ENCODE results near the gene NECAB2. TPM values are rescaled to one million over a fixed set of nuclear protein-coding genes. Genes with fewer than 3 reads are reported as not detected.

NECAB2 gene
- total RNA-seq, 4 donors from 2014 or later, result not detected

GRCh38 chr16:83972256-83973008 is 4.4 kb downstream of the NECAB2 start:
- peaks cover 0 to 7% (median 0%) of the 10 kb centered on the region in 3 donors for H3K27me3 ChIP-seq
- ATAC-seq, result no peak
- DNase-seq, result no peak
- H3K4me3 ChIP-seq, result no peak overlapping the region
- H3K36me3 ChIP-seq, result no peaks in the 10 kb centered on the region
- H3K27ac ChIP-seq, result no peak overlapping the region
- TF ChIP-seq POLR2A (IDR thresholded peaks at IDR 0.05) (no peak), CTCF (IDR thresholded peaks at IDR 0.05 in 4 of 5, conservative IDR thresholded peaks at IDR 0.05 in 1 of 5) (no peak)
- H3K4me1 ChIP-seq, result no peaks in the 10 kb centered on the region
- in situ Hi-C loops (cut with MboI; ENCODE audit: low sequenced_read_pairs in 4 of 4), result loop anchor here (10.0 to 25.0 kb wide), 6 partner anchors 82 to 515 kb away; partner anchors contain the start of genes ADAD2 (in 1 of the 4), HSBP1 (in 1 of the 4) and TAF1C (in 1 of the 4)
- H3K9me3 ChIP-seq, result no peaks in the 10 kb centered on the region
- intact Hi-C loops (cut with DNase I; ENCODE audit: low total_unique reads), result no loop called here

DNA sequence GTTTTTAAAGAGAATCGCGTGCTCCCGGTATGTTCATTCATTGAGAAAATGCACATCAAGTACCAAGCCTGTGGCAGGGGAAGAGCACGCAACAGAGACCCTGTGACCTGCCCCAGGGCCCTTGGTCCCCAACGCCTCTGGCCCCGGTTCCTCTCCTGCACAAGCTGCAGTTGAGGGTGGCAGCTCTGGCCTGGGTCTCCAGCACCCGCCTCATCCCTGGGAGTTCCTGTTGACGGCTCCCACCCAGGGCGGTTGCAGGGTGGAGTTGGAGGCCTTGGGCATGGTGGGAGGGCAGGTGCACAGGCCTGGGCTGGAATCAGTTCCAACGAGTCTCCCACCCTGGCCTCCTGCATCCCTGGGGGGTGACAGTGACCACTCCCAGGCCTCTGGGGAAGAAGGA is 5.0 kb downstream of the NECAB2 start:
- H3K36me3 ChIP-seq, result no peaks in the 10 kb centered on the region
- TF ChIP-seq POLR2A (IDR thresholded peaks at IDR 0.05), result no peak
- TF ChIP-seq CTCF (IDR thresholded peaks at IDR 0.05 in 4 of 5, conservative IDR thresholded peaks at IDR 0.05 in 1 of 5), result no peak
- H3K4me1 ChIP-seq, result no peaks in the 10 kb centered on the region
- no peak overlapping the region for H3K27ac ChIP-seq
- DNase-seq (no peak), ATAC-seq (no peak)
- H3K27me3 ChIP-seq, result peaks cover 0 to 7% (median 0%) of the 10 kb centered on the region in 3 donors
- in situ Hi-C loops (cut with MboI; ENCODE audit: low sequenced_read_pairs in 4 of 4) (loop anchor here (10.0 to 25.0 kb wide), 6 partner anchors 82 to 514 kb away; partner anchors contain the start of genes ADAD2 (in 1 of the 4), HSBP1 (in 1 of the 4) and TAF1C (in 1 of the 4)), intact Hi-C loops (cut with DNase I; ENCODE audit: low total_unique reads) (no loop called here)
- H3K9me3 ChIP-seq, result no peaks in the 10 kb centered on the region
- H3K4me3 ChIP-seq, result no peak overlapping the region

DNA sequence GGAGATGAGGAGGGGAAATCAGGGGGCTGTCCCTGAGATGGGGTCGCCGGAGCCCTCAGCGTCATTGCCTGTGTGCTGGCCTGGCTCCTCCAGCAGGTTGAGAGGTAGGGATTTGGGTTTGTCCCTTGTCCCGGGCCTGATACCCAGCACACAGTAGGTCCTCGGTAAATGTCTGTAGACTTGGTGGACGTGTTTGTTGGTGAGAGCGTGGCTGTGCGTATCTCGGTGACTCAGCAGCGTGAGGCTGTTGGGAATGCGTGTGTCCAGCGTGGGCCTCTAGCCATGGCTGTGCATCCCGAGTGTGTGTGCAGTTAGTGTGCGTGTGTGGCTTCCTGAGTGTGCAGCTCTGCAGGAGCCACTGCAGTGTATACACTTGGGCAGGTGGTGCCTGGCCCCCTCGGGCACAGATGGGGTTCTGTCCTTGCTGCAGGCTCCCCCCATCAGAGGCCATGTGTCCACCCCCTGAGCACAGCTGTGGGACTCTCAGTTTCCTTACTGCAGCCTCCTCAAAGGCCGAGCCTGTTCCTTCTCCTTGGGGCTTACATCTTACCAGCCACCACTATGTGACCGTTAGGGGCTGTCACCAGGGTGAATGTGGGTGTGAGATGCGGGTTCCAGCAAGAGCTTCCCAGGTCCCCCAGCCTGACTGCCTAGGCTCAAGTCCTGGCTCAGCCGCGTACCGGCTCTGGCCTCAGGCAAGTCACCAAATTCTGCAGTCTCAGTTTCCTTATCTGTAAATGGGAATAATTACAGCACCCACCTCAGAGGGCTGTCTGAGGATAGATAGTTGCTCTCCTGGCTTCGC is 5.7 kb downstream of the NECAB2 start:
- H3K4me3 ChIP-seq, result no peak overlapping the region
- H3K36me3 ChIP-seq, result no peaks in the 10 kb centered on the region
- TF ChIP-seq POLR2A (IDR thresholded peaks at IDR 0.05) (no peak), CTCF (IDR thresholded peaks at IDR 0.05 in 4 of 5, conservative IDR thresholded peaks at IDR 0.05 in 1 of 5) (no peak)
- ATAC-seq (no peak), DNase-seq (no peak)
- in situ Hi-C loops (cut with MboI; ENCODE audit: low sequenced_read_pairs in 4 of 4), result loop anchor here (10.0 to 25.0 kb wide), 6 partner anchors 81 to 514 kb away; partner anchors contain the start of genes ADAD2 (in 1 of the 4), HSBP1 (in 1 of the 4) and TAF1C (in 1 of the 4)
- peaks cover 0 to 7% (median 0%) of the 10 kb centered on the region in 3 donors for H3K27me3 ChIP-seq
- H3K9me3 ChIP-seq, result no peaks in the 10 kb centered on the region
- H3K27ac ChIP-seq, result no peak overlapping the region
- H3K4me1 ChIP-seq, result no peaks in the 10 kb centered on the region
- intact Hi-C loops (cut with DNase I; ENCODE audit: low total_unique reads), result no loop called here

- H3K4me3 ChIP-seq, result no peak overlapping the region
- intact Hi-C loops (cut with DNase I; ENCODE audit: low total_unique reads), result no loop called here
- ATAC-seq, result no peak
- H3K9me3 ChIP-seq, result no peaks in the 10 kb centered on the region
- no peaks in the 10 kb centered on the region for H3K36me3 ChIP-seq
- no peak for DNase-seq
- H3K27me3 ChIP-seq, result peaks cover 0 to 1% (median 0%) of the 10 kb centered on the region in 3 donors
- in situ Hi-C loops (cut with MboI; ENCODE audit: low sequenced_read_pairs in 4 of 4), result loop anchor here (10.0 to 25.0 kb wide), 6 partner anchors 80 to 513 kb away; partner anchors contain the start of genes ADAD2 (in 1 of the 4), HSBP1 (in 1 of the 4) and TAF1C (in 1 of the 4)
- TF ChIP-seq POLR2A (IDR thresholded peaks at IDR 0.05) (no peak), CTCF (IDR thresholded peaks at IDR 0.05 in 4 of 5, conservative IDR thresholded peaks at IDR 0.05 in 1 of 5) (no peak)
- H3K4me1 ChIP-seq, result no peaks in the 10 kb centered on the region
- no peak overlapping the region for H3K27ac ChIP-seq
These were observed 6.4 kb downstream of the NECAB2 start for GRCh38 chr16:83974475-83974874.
